SHP77 (cell line): Measurements from ENCODE around the gene DPYSL3.

Experiments used
- DNase-seq, 2 experiments: peaks; one replicate each; lab custom pipeline; 2025; lab: John Stamatoyannopoulos, UW

Gene DPYSL3

GRCh38 chr5:147472664-147473475 is 37.0 kb downstream of the DPYSL3 start:
- DNase-seq = no peak

- DNase-seq = no peak
These were observed 41.8 kb downstream of the DPYSL3 start for GRCh38 chr5:147467973-147468508.

GRCh38 chr5:147466360-147466980 is 43.4 kb downstream of the DPYSL3 start:
- no peak for DNase-seq

GRCh38 chr5:147465747-147466146 is 44.1 kb downstream of the DPYSL3 start:
- no peak for DNase-seq

GRCh38 chr5:147464211-147464610 is 45.7 kb downstream of the DPYSL3 start:
- DNase-seq = peak; percentile 8 to 53

GRCh38 chr5:147461915-147462314 is 48.0 kb downstream of the DPYSL3 start:
- no peak for DNase-seq

GRCh38 chr5:147460380-147460779 is 49.5 kb downstream of the DPYSL3 start:
- no peak for DNase-seq

GRCh38 chr5:147458581-147458980 is 51.3 kb downstream of the DPYSL3 start:
- no peak for DNase-seq

GRCh38 chr5:147455822-147456450 is 53.9 kb downstream of the DPYSL3 start:
- no peak for DNase-seq

GRCh38 chr5:147454996-147455677 is 54.7 kb downstream of the DPYSL3 start:
- no peak for DNase-seq

- DNase-seq = peak; percentile 87 to 91
These were observed 55.7 kb downstream of the DPYSL3 start for GRCh38 chr5:147453875-147454814.

GRCh38 chr5:147452165-147452811 is 57.6 kb downstream of the DPYSL3 start:
- DNase-seq = no peak

GRCh38 chr5:147451193-147451592 is 58.7 kb downstream of the DPYSL3 start:
- DNase-seq = no peak

- DNase-seq = no peak
These were observed 59.3 kb downstream of the DPYSL3 start for GRCh38 chr5:147450606-147451005.

- DNase-seq = no peak
These were observed 61.1 kb downstream of the DPYSL3 start for GRCh38 chr5:147448766-147449165.

GRCh38 chr5:147446523-147446922 is 63.3 kb downstream of the DPYSL3 start:
- no peak for DNase-seq

GRCh38 chr5:147445917-147446316 is 64.0 kb downstream of the DPYSL3 start:
- no peak for DNase-seq

GRCh38 chr5:147445090-147445489 is 64.8 kb downstream of the DPYSL3 start:
- no peak for DNase-seq

- DNase-seq = no peak
These were observed 67.6 kb downstream of the DPYSL3 start for GRCh38 chr5:147442224-147442623.

- DNase-seq = no peak
These were observed 68.6 kb downstream of the DPYSL3 start for GRCh38 chr5:147441191-147441695.
